ENCODE data around the gene RPLP2.

RPLP2 gene

DNA sequence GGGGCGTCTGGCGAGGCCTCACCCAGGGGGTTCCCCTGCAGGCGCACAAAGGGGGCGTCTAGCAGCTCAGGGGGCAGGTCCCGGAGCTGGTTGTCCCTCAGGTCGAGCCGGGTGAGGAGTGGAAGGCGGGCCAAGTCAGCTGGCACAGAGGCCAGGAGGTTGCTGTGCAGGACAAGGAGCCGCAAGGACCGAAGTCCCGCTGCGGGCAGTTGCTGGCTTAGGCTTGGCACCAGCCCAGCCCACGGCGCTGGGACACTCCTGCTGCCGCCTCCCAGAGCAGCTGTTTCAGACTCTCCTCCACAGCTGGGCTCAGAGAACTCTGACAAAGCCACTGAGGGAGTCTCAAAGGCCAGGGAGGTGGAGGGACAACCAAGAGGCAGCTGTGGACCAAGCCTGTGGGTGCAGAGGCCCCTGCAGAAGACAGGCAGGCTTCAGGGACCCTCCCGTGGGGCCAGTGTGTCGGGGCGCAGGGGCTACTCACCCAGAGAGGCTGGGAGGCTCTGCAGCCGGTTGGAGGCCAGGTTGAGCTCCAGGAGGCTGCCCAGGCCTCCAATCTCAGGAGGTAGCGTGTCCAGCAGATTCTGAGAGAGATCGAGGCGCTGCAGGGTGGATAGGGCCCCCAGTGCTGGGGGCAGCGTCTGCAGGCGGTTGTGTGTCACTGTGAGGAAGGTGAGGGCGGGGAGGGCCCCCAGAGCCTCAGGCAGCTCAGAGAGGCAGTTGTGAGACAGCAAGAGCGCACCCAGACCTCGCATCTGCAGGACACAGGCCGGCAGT lies 6.9 kb upstream of the RPLP2 start:
- no peak overlapping the region for H3K27ac ChIP-seq
- TF ChIP-seq, protein P1, sequence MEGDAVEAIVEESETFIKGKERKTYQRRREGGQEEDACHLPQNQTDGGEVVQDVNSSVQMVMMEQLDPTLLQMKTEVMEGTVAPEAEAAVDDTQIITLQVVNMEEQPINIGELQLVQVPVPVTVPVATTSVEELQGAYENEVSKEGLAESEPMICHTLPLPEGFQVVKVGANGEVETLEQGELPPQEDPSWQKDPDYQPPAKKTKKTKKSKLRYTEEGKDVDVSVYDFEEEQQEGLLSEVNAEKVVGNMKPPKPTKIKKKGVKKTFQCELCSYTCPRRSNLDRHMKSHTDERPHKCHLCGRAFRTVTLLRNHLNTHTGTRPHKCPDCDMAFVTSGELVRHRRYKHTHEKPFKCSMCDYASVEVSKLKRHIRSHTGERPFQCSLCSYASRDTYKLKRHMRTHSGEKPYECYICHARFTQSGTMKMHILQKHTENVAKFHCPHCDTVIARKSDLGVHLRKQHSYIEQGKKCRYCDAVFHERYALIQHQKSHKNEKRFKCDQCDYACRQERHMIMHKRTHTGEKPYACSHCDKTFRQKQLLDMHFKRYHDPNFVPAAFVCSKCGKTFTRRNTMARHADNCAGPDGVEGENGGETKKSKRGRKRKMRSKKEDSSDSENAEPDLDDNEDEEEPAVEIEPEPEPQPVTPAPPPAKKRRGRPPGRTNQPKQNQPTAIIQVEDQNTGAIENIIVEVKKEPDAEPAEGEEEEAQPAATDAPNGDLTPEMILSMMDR (IDR thresholded peaks at IDR 0.05): no peak
- no peak for DNase-seq (ENCODE audit: low spot score)
- no peak overlapping the region for H3K4me3 ChIP-seq

DNA sequence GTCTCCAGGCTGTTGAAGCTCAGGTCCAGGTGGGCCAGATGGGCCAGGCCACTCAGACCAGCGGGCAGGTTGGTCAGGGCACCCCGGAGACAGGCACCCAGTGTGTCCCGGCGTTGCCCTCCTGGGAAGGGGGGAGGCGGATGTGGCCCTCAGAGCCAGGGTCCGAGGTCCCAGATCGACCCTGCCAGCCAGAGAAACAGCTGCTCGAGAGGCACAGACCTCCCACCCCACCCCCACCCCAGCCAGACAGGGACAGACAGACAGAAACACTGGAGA lies 6.4 kb upstream of the RPLP2 start:
- H3K27ac ChIP-seq: no peak overlapping the region
- H3K4me3 ChIP-seq: no peak overlapping the region
- no peak for DNase-seq (ENCODE audit: low spot score)
- TF ChIP-seq, protein P1 (IDR thresholded peaks at IDR 0.05): no peak

DNA sequence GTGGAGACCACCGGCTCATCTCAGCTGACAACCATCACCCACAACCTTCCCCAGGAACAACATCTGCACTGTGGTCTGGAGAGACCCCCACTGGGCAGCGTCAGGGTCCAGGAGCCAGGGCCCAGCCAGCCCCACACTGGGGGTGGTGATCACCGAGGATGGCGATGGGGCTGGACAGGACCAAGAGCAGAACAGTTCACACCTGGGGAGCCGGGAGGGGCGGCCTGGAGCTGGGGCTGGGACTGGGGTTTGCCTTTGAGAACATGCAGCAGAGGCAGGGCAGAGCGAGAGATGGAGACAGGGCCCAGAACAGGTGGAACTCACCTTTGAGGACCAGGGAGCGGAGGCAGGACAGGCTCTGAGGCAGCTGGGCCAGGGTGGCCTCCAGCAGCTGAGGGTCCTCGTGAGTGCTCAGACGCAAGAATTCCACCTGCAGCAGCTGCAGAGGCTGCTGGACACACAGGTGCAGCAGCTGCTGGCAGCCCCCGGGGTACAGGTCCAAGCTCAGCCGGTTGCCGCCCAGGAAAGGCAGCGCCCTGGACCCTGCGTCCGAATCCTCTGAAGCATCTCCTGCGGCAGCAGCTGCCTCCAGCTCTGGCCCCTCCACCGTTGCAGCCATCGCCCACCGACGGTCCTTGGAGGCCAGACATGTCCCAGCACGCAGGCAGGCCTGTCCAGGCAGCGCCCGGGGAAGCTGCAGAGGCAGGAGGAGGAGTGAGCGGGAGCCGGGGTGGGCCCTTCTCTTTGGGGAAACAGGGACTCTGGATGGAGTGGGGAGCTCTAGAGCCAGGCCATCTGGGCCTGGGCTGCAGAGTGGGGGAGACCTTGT lies 5.8 kb upstream of the RPLP2 start:
- Histone ChIP-seq H3K4me3 (peak overlapping the region; percentile 78), H3K27ac (peak overlapping the region in 1 of 2 donors; percentile 95)
- DNase-seq (ENCODE audit: low spot score): no peak
- TF ChIP-seq, protein P1 (IDR thresholded peaks at IDR 0.05): no peak

DNA sequence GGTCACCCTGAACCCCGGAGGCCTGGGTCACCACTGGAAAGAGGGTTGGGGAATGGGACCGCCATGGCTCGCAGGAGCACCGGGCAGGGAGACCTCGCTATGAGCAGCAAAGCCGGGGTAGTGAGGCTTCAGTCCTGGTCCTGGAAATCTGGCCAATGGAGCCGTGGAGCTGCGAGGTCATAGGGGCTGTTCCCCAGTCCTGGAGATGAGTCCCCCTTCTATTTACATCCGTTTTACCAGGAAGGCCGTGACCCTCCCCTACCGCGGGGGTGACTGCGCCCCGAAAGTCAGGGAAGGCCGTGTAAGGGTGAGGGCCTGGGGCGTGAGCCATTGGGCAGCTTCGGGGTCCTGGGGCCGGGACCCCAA lies 5.2 kb upstream of the RPLP2 start:
- H3K27ac ChIP-seq: peak overlapping the region; percentile 72 to 95
- no peak for DNase-seq (ENCODE audit: low spot score)
- H3K4me3 ChIP-seq: peak overlapping the region; percentile 78
- TF ChIP-seq, protein P1 (IDR thresholded peaks at IDR 0.05): no peak

DNA sequence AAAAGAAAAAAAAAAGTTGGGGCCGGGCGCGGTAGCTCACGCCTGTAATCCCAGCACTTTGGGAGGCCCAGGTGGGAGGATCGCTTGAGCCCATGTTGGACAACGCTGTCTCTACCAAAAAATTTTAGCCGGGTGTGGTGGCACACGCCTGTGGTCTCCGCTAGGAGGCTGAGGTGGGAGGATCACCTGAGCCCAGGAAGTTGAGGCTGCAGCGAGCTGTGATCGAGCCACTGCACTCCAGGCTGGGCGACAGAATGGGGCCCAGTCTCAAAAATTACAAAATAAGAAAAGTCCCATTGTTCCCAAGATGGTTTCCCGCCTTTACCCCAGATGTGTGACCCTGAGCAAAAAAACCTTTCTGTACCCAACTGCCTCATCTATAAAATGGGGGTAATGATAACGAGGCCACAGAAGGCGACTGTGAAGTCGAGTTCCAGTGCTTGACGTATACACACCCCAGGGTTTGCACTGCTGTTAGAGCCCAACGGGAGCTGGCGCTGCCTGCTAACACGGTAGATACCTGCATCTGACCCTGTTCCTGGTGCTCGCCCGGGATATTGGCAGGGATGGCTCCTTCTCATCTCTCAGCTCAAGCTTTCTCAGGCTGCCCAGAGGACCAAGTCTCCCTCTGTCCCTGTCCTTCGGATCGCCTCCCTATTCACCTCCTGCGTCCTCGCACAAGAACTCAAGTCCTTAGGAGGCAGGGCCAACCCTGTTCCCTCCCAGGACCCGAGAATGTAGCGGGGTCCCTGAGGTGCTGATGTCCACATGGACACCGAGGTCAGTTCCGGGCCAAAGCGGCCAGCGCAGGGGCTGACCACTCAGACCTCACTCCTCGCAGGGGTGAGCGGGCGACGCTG lies 1.1 kb upstream of the RPLP2 start:
- no peak for DNase-seq (ENCODE audit: low spot score)
- TF ChIP-seq, protein P1 (IDR thresholded peaks at IDR 0.05): no peak
- H3K27ac ChIP-seq: peak overlapping the region; percentile 94 to 97
- peak overlapping the region; percentile 93 for H3K4me3 ChIP-seq

DNA sequence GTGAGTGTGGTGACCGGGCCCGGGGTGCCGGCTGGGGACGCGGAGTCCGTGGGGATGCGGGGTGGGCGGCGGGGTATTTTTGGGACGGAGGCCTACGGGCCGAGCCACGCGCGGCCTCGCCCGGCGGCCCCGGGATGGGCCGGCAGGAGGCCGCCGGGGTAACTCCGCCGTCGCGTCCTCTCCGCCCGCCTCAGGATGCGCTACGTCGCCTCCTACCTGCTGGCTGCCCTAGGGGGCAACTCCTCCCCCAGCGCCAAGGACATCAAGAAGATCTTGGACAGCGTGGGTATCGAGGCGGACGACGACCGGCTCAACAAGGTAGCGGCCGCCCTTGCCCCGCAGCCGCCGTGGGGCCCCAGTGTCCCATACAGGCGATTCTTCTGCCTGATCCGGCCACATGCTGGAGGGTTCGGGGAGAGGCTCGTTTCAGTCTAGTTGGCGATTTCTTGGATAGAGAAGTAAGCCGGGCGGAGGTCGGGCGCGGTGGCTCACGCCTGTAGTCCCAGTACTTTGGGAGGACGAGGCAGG lies 337 bp downstream of the RPLP2 start:
- H3K4me3 ChIP-seq: peak overlapping the region; percentile 93
- DNase-seq (ENCODE audit: low spot score): no peak
- TF ChIP-seq, protein P1 (IDR thresholded peaks at IDR 0.05): no peak
- peak overlapping the region; percentile 94 to 97 for H3K27ac ChIP-seq

All from coronary artery (tissue), 2 donors.